Stimulated activated CD8-positive, alpha-beta memory T cell treated with anti-CD3 and anti-CD28 coated beads, Interleukin-15, amount 100 ng/mL, for 24 hours (primary cell): ENCODE data around the gene PLXNA4.
"Not testable (repeated sequence)": the region's sequence is repeated elsewhere in the genome, so short reads cannot be mapped to it uniquely, and the experiment has no call there.

ENCODE experiments used
- DNase-seq: peaks from one replicate; pipeline ENCODE4 v3.0.0-alpha.2; 2020; ENCODE audit warnings: low read depth

Gene PLXNA4

DNA sequence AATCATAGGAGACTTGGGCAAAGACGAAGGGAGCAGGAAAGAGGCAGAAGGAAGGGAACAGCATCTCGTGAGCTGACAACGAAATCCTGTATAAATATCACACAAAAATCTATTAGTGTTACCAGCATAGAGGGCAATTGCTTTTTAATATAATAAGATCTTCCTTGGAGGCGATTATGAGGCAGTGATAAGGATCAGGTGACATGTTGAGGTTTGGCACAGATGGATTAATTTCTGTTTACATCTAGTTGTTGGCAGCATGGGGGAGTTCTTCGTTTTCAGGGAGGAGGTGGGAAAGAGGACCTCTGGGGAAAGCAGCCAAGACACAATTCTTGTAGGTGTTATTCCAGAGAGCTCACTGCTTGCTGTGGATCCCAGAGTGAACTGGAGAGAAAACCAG is 163.8 kb downstream of the PLXNA4 start:
- DNase-seq: no peak

DNA sequence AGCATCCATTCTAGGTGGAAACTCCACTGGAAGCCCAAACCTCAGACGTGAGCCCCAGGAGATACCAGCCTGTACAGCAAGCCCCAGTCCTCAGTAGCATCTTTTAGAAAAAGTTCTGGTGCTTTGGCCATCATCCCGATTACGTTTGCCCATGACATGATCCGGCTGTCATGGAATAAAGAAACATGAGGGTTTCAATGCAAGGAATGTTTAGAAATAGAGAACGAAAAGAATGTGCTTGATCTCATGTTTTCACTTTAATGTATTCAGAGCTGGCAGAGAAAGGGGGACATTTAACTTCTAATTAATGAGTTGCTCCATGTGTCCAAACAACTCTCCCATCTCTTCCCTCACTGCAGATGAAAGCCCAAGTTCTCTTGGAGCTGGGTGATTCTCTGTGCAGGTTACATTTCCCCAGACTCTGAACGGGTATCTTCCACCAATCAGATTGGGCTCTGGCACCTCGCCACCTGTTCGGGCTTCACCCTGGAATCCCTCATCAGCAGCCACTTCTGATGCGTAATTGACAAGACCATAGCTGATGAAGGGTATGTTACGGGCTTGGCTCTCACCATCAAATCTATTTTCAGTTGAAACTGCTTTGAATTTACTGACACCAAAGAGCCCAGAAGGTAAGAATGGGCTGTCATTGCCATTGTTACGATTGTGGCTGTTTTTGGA is 165.3 kb downstream of the PLXNA4 start:
- no peak for DNase-seq

DNA sequence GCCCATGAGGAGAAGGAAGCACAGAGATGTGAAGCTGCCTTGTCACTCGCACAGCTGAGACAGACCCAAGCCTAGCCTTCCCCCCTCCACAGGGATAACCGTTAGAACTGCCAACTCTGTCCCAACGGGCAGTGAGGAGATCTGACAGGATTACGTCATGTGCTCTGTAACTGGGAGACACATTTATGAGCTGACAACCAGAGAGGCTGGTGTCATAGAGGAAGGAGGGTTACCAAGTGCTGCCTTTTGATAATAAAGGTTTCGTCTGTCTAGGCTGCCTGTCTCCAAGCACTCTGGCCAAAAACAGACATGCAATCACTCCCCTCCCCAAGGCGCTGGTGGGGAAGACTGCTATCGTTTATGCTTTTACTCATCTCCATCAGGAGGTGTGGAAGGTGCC is 165.9 kb downstream of the PLXNA4 start:
- no peak for DNase-seq

DNA sequence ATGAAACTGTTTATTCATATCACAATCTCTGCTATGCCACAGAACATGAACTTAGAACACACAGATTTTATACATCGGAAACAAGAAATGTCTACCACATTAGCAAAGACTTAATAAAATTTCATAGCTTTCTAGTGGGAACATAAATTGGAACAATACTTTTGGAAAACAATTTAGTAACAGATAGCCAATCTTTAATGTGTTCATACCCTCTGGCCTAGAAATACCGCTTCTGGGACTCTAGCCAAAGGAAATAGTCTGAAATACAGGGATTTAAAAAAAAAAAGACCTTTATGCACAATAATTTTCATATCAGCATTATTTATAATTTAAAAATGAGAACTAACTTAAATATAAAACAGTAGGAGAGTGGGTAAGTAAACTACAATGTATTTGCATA is 168.5 kb downstream of the PLXNA4 start:
- DNase-seq: no peak

DNA sequence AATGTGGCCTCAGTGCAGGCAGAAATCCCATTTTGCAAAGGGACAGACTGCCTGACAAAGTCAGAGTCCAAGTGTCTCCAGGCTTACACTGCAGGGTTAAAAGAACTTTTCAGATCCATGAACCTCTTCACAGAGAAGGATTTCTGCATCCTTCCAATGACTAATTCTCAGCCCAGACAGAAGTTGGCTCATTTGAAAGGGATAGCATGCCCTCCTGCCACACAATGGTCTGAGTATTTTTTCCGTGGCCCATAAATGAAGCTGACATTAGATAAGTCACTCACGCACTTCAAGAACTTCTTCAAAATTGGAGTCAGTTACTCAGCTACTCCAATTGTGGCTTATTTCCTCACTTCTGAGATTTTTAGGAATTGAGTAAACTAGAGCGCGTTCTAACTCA is 170.2 kb downstream of the PLXNA4 start:
- no peak for DNase-seq

DNA sequence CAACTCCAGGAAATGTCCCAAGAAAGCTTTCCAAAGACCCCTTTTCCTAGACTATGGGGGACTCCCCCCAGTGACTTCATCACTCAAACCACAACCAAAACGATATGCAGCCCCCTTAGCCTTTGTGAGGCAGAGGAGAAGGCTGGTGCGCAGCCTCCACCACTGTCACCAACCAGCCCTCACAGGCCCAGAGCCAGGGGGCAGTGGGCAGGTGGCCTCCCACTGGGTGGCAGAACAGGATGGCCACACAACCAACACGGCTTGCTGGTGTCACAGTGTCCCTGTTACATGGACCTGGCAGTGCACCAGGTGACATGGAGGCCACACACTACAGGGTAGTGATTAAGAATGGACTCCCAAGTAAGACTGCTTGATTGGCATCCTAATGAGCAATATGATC is 172.0 kb downstream of the PLXNA4 start:
- DNase-seq: no peak

DNA sequence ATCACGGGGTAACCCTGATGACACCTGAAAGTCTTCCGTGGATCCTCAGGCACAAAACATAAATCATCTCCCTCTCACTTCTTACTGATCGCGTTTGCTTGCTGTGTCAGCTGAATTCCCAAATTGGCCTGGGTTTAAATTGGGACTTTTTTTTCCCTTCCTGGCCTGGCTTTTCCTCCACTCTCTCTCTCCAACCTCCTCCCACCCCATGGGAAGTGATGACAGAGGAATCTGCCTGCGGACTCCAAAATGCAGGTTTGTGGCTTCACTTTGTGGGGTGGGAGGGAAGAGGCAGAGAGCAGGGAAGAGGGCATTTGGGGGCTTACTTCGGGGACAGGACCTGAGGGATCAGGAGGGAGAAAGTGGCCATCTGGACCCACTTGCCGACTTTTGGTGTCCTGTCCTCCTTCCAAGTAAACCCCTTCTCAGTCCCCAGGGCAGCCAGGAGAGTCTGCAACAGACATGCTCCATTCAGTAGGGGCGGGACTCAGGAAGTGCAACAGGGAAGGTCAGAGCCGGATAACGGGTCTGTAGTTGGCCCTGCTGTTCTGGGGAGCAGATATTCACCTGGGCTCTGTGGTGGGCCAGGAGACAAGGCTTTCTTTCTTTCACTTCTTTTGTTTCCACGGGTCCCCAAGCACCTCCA is 172.7 kb downstream of the PLXNA4 start:
- DNase-seq: no peak

DNA sequence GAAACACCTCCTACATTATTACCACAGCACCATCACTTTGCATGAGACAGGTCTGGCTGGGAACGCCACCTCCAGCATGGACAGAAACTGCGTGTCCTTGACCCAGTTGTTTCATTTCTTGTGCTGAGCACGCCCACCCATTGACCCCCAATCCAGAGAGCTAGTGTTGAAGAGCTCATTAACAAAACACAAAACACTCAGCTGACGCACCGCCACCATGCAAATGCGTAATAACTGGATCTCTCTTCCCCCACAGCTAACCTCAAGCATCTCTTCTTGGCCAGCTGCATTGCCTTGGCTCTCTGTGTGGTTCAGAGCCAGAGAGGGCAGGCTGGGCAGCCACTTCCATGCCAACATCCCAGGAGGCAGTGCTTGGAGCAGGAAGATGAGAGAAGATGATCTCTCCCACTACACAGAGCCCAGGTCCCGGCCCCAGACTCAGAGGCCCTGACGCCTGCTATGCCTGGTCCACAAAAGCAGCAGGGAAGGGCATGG is 173.5 kb downstream of the PLXNA4 start:
- DNase-seq: no peak

DNA sequence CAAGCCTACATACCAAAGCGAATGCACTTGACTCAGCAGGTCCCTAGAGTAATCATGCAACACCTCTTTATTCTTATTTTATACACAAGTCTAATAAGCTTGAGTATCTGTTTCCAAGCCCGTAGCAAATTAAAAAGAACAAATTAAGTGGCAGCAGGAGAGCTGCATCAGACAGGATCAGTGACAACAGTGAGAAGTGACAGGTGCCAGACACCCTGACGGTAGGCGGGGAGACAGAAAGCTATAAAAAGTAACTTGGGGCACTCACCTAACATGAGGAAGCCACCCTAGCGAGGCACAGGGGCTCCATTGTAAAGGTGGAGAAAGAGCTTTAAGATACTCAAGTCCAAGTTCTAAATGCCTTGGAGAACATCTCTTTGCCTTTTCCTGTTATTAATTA is 174.2 kb downstream of the PLXNA4 start:
- no peak for DNase-seq

DNA sequence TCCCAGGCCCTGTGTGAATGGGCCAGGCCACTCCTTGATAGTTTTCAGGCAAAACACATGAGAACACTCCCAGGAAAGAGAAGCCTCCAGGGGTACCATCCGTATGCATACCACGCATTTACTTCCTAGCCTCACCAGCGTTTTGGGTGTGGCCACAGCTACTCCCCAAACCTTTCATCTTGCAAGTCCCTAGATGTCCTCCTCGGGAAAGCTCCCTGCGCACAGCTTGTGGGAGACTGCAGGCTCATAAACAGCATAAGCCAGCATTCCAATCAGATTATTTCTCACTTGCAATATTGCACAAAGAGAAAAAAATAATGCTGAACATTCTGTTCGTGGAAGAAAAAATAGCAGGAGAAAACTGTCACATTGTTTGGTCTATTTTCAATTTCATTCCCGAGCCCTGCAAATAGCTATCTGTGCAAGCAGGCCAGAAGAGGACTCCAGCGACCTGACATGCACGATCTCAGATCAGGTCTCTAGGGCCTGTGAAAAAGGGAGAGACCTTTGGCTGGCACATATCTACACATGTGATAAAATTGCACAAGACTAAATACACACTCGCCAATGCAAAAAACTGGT is 175.6 kb downstream of the PLXNA4 start:
- no peak for DNase-seq

DNA sequence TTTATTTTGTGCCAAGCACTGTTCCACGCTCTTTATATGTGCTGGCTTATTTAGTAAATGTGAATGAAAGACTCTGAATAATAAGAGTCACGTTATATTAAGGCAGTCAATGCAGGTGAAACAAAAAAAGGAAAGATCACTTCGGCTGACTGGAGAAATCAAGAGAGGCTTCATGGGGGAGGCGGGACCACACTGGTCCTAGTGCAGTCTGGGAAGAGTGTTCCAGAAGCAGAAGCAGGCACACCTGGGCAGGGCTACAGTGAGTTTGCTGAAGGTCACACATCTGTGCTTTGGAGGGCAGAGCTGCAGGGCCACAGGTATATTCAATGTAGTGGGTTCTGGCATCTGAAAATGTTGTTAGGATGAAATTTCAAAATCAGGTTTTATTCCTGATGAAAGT is 176.9 kb downstream of the PLXNA4 start:
- no peak for DNase-seq

DNA sequence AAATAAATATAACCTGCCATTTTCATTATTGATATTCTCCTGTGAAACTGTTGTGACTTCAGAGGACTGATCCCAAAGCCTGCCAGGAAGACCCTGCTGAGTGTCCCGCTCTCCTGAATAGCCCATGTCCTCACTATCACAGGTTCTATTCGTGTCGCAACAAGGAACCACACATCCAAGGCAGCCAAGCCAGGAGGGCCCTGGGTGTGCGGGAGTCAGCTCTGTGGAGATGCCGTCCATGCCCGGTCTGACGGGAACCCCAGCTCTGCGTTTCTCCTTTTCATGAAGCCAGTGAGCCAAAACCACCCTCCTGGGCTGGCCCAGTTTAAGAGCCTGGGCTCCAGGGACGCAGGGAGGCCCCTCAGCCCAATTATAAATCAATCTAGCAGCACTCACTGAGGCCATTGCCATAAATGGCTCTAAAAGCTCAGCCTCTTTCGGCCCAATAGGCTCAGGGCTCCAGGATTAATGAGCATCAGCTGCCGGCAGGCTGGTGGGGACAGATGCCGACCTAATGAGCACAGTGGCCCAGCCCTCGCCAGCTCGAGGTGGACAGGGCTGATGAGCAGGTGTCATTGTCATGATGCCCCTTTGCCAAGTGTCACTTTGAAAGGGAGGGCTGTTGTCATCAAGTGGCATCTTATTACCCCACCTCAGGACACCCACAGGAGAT is 177.9 kb downstream of the PLXNA4 start:
- DNase-seq: no peak

DNA sequence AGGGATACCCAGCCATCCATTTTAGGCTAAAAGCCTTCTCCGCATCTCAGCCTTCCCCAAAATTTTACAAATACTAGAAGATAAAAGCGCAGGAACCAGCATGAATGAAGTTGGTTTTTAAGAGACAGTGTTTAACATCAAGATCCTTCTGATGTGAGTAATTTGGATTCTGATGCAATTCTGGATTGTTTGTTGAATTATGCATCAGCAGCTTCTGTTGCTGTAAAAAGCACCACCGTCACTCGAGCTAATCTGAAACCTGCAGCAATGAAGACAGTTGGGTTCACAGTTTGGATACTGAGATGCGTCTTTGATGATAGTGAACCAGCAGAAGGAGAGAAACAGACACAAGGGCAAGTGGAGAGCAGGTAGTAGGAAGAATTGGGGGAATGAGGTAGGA is 179.2 kb downstream of the PLXNA4 start:
- no peak for DNase-seq

DNA sequence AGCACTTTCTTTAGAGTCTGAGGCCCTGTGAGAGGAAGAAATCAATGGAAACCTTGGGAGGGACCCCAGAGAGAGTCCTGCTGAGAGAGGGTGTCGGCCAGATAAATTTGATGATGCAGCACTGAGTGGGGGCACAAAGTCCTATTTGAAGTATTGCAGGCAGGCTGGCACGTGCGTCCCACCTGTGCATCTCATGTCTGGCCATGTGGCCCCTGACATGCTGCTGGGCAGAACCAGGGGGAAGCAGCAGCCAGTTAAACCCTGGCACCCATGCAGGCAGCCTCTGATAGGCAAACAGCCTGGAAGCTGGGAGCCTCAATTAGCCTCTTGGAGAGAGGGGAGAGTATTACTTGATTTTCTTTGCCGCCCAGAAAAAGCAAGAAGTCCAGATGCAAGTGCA is 180.9 kb downstream of the PLXNA4 start:
- DNase-seq: no peak

DNA sequence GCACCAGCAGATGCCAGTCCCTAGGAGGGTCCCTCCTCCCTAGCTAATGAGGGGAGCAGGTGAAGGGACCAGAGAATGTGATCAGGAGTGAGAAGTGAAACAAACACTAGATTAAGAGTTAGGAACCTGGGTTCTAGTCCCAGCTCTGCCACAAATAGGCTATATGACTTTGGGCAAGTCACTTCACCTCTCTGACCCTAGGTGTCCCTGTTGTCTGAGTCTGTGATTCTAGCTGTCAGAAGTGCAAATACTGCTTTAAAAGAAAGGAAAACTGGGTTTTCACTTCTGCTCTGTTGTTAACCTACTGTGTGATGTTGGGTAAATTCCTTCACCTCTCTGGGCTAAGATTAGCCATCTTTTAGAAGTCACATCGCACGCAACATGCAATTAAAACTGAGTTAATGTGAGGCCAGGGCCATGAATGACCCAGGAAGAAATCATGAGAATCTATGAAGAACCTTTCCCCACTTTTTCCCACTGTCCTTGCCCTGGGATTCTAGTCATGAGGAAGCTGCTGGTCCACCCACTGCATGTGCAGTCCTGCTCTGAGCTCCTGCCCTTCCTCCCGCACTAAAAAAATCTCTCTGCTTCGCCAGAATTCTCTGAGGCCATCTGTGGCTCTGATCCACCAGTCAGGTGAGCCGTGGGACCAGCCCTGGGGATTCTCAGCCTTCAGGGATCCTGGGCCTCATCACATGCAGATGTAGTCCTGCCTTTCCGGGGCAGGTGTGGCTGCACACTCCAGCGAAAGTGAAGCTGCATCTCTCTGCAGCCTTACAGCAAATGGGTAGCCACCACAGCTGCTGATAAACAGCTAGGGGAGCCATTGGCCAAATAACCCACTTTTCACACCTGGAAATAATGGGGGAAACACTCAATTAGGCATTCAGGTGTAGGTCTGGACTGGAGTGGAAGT is 181.7 kb downstream of the PLXNA4 start:
- no peak for DNase-seq

DNA sequence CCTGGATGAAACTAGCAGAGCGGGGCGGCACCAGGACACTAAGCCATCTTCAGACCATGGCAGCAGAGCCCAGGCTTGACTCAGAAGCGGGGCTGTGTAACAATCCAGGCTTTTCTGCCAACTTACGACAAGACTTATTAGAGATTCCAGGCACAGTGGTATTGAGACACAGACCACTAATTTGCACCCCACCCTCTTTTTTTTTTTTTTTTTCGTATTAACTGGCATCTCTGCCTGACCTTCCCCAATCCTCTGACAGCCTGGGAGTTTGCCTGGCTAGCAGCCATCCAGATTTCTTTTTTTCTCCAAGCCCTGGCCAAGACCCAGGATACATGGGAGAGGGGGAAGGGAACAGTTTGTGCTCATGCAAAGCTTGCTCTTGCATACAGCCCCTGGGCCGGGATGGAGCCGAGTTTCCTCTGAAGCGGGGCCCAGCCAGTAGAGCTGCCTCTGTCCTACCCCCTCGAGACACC is 182.4 kb downstream of the PLXNA4 start:
- DNase-seq: no peak

DNA sequence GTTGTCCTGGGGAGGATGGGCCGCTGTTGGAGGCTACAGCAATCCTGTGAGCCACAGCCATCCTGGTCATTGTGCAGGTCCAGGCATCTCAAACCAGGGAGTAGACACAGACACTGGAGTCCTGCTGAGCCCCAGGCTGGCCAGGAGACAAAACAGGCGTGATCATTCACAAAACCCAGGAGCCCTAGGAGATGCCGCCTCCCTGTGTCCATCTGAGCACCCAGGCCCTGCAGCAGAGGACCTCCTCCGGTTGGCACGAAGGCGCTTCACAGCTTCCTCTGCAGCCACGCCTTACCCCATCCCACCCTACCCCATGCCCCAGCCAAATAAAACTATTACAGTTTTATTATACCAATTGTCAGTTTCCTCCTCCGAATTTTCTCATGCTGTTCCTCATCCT is 183.6 kb downstream of the PLXNA4 start:
- DNase-seq: no peak

DNA sequence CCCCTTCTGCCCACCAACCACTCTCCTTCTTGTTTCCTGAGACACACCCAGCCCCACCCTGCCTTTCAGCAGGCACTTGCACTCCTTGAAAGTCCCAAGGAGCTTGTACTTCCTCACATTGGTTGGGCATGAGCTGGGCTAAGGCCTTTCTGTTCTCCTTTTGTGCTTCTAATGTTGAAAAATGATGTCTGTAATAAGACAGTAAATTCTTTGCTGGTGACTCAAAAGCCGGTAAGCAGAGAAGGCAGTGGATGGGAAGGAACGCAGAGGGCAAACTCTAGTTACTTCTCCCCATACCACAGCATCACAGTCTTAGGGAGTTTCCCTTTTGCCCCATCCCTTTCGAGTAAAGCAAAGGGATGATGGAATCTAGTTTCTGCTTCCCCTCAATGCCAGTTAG is 185.6 kb downstream of the PLXNA4 start:
- DNase-seq: no peak

DNA sequence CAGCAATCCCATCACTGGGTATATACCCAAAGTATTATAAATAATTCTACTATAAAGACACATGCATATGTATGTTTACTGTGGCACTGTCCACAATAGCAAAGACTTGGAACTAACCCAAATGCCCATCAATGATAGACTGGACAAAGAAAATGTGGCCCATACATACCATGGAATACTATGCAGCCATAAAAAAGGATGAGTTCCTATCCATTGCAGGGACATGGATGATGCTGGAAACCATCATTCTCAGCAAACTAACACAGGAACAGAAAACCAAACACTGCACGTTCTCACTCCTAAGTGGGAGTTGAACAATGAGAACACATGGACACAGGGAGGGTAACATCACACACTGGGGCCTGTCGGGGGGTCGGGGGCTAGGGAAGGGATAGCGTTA is 186.2 kb downstream of the PLXNA4 start:
- not testable (repeated sequence) for DNase-seq

DNA sequence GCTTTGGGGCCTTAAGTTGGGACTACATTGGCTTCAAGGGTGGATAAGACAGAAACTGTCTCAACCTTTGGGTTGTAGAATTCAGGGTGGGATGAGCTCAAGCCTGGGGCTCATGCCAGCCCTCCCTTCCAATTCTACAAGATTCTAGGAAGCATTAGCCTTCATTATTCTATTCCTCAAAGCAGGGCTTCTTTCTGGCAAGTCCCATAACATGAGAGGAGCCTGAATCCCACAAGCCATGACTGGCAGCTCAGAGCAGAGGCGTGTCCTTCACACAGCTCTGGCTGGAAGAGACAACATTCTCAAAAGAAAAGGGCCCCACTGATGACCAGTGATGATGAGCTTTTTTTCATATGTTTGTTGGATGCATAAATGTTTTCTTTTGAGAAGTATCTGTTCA is 187.6 kb downstream of the PLXNA4 start:
- no peak for DNase-seq

DNA sequence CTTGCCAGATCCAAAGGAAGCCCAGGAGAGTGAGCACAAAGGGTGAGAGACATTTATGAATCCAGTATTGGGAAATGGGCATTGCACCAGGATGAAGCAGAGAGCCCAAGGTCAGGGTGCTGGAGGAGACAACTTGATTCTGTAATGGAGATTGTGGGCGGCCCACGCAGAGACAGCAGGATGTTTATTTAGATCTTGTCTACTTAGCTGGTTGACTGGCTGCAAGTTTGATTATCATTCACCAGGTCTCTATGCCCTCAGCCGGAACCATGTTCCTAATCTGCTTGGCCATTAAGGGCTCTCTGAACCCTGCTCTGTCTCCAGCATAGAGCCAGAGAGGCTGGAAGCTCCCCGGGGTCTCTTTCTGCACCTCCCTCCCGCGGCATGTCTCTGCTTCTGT is 188.7 kb downstream of the PLXNA4 start:
- DNase-seq: no peak

DNA sequence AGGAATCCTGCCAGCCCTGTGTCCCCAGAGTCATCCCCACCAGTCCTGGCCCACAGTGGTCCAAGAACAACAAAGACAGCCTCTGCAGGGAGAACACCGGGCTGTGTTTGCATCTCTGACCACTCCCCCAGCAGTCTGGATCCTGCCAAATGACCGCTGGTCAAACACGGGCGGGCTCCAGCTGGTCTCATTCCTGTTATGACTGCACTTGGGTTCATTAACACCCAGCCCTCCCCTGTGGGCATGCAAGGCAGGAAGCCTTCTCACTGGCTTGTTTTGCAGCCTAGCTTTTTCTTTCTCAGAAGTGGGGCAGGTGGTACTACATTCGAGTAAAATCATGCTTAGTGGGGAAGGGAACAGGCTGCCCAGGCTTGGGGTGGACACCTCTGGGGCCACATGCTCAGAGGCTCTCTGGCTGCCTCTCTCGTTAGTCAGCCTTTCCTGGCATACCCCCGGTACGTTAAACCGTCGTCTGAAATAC is 190.0 kb downstream of the PLXNA4 start:
- no peak for DNase-seq
